Endothelial cell of umbilical vein (primary cell): Measurements from ENCODE around the gene RAB44. TPM values are rescaled to one million over a fixed set of nuclear protein-coding genes. Genes with fewer than 3 reads are reported as not detected.

Experiments used
- BruUV-seq: library from RNA; stranded (reverse); fragments of 400-500 nt; replicated peaks from 2 replicates; lab custom pipeline; 2021; lab: Mats Ljungman, UMichigan
- CTCF ChIA-PET: fragments of 300-600, 350-600 bp; sonication (Branson Sonifier 250); formaldehyde crosslinking; loops from one replicate; lab custom pipeline; 2021; ENCODE audit warnings: antibody characterized with exemption, inconsistent platforms; lab: Charles Lee
- POLR2A ChIA-PET: fragments of 300-600, 350-600 bp; sonication (Branson Sonifier 250); formaldehyde crosslinking; loops from one replicate; lab custom pipeline; 2021; ENCODE audit warnings: antibody characterized with exemption, inconsistent platforms; lab: Charles Lee
- DNase-seq: peaks from one replicate; pipeline ENCODE4 v3.0.0-alpha.2; 2011; ENCODE audit warnings: low read depth, low spot score
- FAIRE-seq: peaks from 2 replicates; lab custom pipeline; 2011; peaks lifted over from hg19 to GRCh38; lab: Jason Lieb, UNC
- H2AFZ ChIP-seq: 2 replicates; pipeline ENCODE4 v1.6.0; 2012; ENCODE audit warnings: low read depth, low read length, control low read depth, inconsistent platforms
- H3K27ac ChIP-seq: 2 replicates; pipeline ENCODE4 v1.5.1; 2011; ENCODE audit warnings: low read depth, mild to moderate bottlenecking, control low read depth, low read length, moderate library complexity; ENCODE audit not compliant: insufficient read depth
- H3K27me3 ChIP-seq, 2 experiments: 2 replicates each; pipeline versions ENCODE4 v1.6.0 to v1.6.1; 2011; ENCODE audit warnings: low read length in 2 of 2, mixed read lengths in 1 of 2; ENCODE audit not compliant: control insufficient read depth in 2 of 2, insufficient read depth in 2 of 2
- H3K36me3 ChIP-seq, 2 experiments: 2 replicates in 1 of 2; 3 replicates in 1 of 2; pipeline ENCODE4 v1.5.1; 2011; ENCODE audit warnings: low read length in 2 of 2, mild to moderate bottlenecking in 1 of 2, moderate library complexity in 1 of 2; ENCODE audit not compliant: control insufficient read depth in 2 of 2, insufficient read depth in 2 of 2; ENCODE audit errors: extremely low read depth in 1 of 2
- H3K4me1 ChIP-seq: 3 replicates; pipeline ENCODE4 v1.5.1; 2011; ENCODE audit warnings: mild to moderate bottlenecking, low read length; ENCODE audit not compliant: control insufficient read depth, insufficient read depth; ENCODE audit errors: extremely low read depth
- H3K4me2 ChIP-seq: 2 replicates; pipeline ENCODE4 v1.6.1; 2011; ENCODE audit warnings: low read length, control low read depth, mixed read lengths; ENCODE audit not compliant: insufficient read depth
- H3K4me3 ChIP-seq, 3 experiments: fragments of 200-600 bp in 1 of 3; sonication (generic), shearing (Covaris generic) in 1 of 3; replicated peaks in 1 of 3; 2 replicates each; pipeline ENCODE4 v1.5.1; 2011 to 2016; ENCODE audit warnings: control low read depth in 3 of 3, low read length in 3 of 3, mild to moderate bottlenecking in 2 of 3, inconsistent platforms in 1 of 3, low read depth in 1 of 3, moderate library complexity in 1 of 3; ENCODE audit not compliant: insufficient read depth in 1 of 3
- H3K79me2 ChIP-seq: 2 replicates; pipeline ENCODE4 v1.6.0; 2012; ENCODE audit warnings: low read length, inconsistent platforms; ENCODE audit not compliant: control insufficient read depth, insufficient read depth
- H3K9ac ChIP-seq: replicated peaks from 2 replicates; pipeline ENCODE3; 2011; ENCODE audit warnings: low read length, control low read depth; ENCODE audit not compliant: insufficient read depth; ENCODE audit errors: extremely low read depth
- H3K9me1 ChIP-seq: replicated peaks from 3 replicates; pipeline ENCODE4 v1.6.0; 2011; ENCODE audit warnings: mild to moderate bottlenecking, low read length; ENCODE audit not compliant: control insufficient read depth, insufficient read depth; ENCODE audit errors: extremely low read depth
- H3K9me3 ChIP-seq: replicated peaks from 2 replicates; pipeline ENCODE4 v1.5.1; 2012; ENCODE audit warnings: low read length, inconsistent platforms; ENCODE audit not compliant: control insufficient read depth, insufficient read depth
- H4K20me1 ChIP-seq: replicated peaks from 2 replicates; pipeline ENCODE3; 2011; ENCODE audit warnings: mild to moderate bottlenecking, low read length; ENCODE audit not compliant: control insufficient read depth, insufficient read depth; ENCODE audit errors: extremely low read depth
- EZH2 ChIP-seq: IDR thresholded peaks from 2 replicates; pipeline ENCODE4 v1.6.1; 2012; ENCODE audit warnings: borderline replicate concordance, low read depth, mild to moderate bottlenecking, moderate library complexity, low read length, inconsistent platforms; ENCODE audit not compliant: severe bottlenecking
- FOS ChIP-seq: IDR thresholded peaks from 2 replicates; pipeline ENCODE4 v1.6.1; 2011; ENCODE audit warnings: mild to moderate bottlenecking, low read length, moderate library complexity, borderline replicate concordance; ENCODE audit not compliant: insufficient read depth
- GATA2 ChIP-seq: IDR thresholded peaks from 2 replicates; pipeline ENCODE4 v1.7.0; 2011; ENCODE audit warnings: low read depth, mild to moderate bottlenecking, moderate library complexity, mixed read lengths, low read length; ENCODE audit not compliant: insufficient read length, insufficient read depth
- JUN ChIP-seq: IDR thresholded peaks from 2 replicates; pipeline ENCODE4 v1.6.1; 2011; ENCODE audit warnings: borderline replicate concordance, low read depth; ENCODE audit not compliant: insufficient read length, insufficient read depth
- MYC ChIP-seq: IDR thresholded peaks from one replicate; pipeline ENCODE4 v1.6.1; 2011; ENCODE audit warnings: mild to moderate bottlenecking, low read depth, low read length
- POLR2A ChIP-seq: IDR thresholded peaks from 2 replicates; pipeline ENCODE4 v1.6.1; 2012; ENCODE audit warnings: low read depth, mild to moderate bottlenecking, control low read depth, low read length
- POLR2AphosphoS5 ChIP-seq: IDR thresholded peaks from 2 replicates; pipeline ENCODE4 v1.6.1; 2012; ENCODE audit warnings: low read depth, mild to moderate bottlenecking, control low read depth, low read length, moderate library complexity; ENCODE audit not compliant: insufficient read depth
- dilution Hi-C: fragments of 300-500 bp; cut with MboI; formaldehyde crosslinking; loops from one replicate; pipeline ENCODE4 v1.15.0; 2019; ENCODE audit warnings: low sequenced_read_pairs; ENCODE audit not compliant: extremely low pct_ligation_motif_present
- intact Hi-C: fragments of 100-400 bp; cut with micrococcal nuclease; formaldehyde crosslinking; loops from one replicate; pipeline ENCODE4 v1.10.0; 2022
- polyA plus RNA-seq, 4 experiments: library from polyadenylated mRNA; depleted of rRNA in 3 of 4; stranded (reverse) in 3 of 4; unstranded in 1 of 4; fragments of >200 nt; gene quantifications; 2 replicates each; pipeline versions ENCODE4 v1.2.1 to v1.2.3, GENCODE V29; 2011 to 2012; ENCODE audit warnings: missing spikeins in 1 of 4
- total RNA-seq: library from RNA; stranded (reverse); gene quantifications from 2 replicates; pipeline ENCODE4 v1.2.3, GENCODE V29; 2021
- TF ChIP-seq, protein P1 (sequence below): IDR thresholded peaks from 2 replicates; pipeline ENCODE4 v1.6.1; 2011; ENCODE audit not compliant: insufficient read depth, insufficient read length

Gene RAB44
- total and polyA plus RNA-seq, 2 donors (not counting 3 experiments of a cell fraction or from before 2014, with no cell fraction given) = 0.03 to 0.11 TPM

DNA sequence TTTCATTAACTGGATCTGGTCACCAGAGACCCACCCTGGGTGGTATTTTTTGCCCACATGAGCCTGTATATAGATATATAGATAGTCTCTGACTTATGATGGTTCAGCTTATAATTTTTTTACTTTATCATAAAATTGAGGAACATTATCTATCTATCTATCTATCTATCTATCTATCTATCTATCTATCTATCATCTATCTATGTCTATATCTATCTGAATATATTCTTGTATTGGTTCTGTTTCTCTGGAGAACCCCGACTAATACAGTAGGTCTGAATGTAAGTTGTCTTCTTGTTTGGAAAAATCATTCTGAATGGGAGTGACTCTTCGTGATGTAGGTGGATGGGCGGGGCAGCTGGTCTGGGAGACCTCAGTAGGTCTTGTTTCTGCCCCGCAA lies 32.4 kb upstream of the RAB44 start:
- no peak overlapping the region for H3K4me2 ChIP-seq
- no TSS peak for BruUV-seq
- H3K9me1 ChIP-seq = no peaks in the 10 kb centered on the region
- H3K36me3 ChIP-seq = no peaks in the 10 kb centered on the region
- intact Hi-C loops (no loop called here), dilution Hi-C loops (no loop called here)
- H3K9me3 ChIP-seq = no peaks in the 10 kb centered on the region
- no peak overlapping the region for H3K4me3 ChIP-seq
- ChIA-PET CTCF (no interaction called here), POLR2A (interaction anchor here (0.6 to 1.3 kb wide), 3 partner anchors 13 to 32 kb away, joined by 3 read pairs; partner anchors contain the start of gene CDKN1A)
- DNase-seq (no peak), FAIRE-seq (no peak)
- TF ChIP-seq, protein P1, sequence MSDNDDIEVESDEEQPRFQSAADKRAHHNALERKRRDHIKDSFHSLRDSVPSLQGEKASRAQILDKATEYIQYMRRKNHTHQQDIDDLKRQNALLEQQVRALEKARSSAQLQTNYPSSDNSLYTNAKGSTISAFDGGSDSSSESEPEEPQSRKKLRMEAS = no peak
- no peak for TF ChIP-seq GATA2
- no peak for TF ChIP-seq MYC
- no peak for TF ChIP-seq EZH2
- no peak overlapping the region for H3K27ac ChIP-seq
- no peak overlapping the region for H3K9ac ChIP-seq
- H3K79me2 ChIP-seq = no peaks in the 10 kb centered on the region
- H2AFZ ChIP-seq = no peak overlapping the region
- no peaks in the 10 kb centered on the region for H4K20me1 ChIP-seq
- no peaks in the 10 kb centered on the region for H3K4me1 ChIP-seq
- peaks cover 3% of the 10 kb centered on the region in 2 experiments for H3K27me3 ChIP-seq

DNA sequence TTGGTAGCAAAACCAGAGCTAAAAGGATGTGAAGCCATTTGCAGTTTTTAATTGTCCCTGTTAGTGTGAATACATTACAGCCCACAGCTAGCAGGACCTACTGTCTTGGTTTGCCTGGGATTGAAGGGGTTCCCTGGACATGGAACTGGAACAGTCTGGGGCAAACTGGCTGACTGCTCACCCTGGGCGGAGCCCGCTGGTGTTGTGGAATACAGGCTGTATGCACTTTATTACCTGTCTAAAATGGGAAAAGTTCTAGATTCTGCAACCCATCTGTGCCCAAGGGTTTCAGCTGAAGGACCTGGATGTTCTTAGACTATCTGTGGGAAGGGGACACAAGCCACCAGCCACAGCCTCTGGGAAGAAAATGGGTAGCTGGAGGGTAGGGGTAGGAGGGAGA lies 31.3 kb upstream of the RAB44 start:
- H3K4me3 ChIP-seq = no peak overlapping the region
- no peaks in the 10 kb centered on the region for H3K27me3 ChIP-seq
- POLR2A ChIA-PET = interaction anchor here (1.0 to 1.4 kb wide), 2 partner anchors 12 kb away, joined by 3 to 11 read pairs; partner anchors contain the start of gene CDKN1A
- no peak overlapping the region for H3K27ac ChIP-seq
- H4K20me1 ChIP-seq = no peaks in the 10 kb centered on the region
- H3K9me1 ChIP-seq = no peaks in the 10 kb centered on the region
- FAIRE-seq (no peak), DNase-seq (no peak)
- H3K4me1 ChIP-seq = no peaks in the 10 kb centered on the region
- H3K4me2 ChIP-seq = no peak overlapping the region
- intact Hi-C loops (no loop called here), dilution Hi-C loops (no loop called here)
- H3K36me3 ChIP-seq = no peaks in the 10 kb centered on the region
- no peak overlapping the region for H3K9ac ChIP-seq
- BruUV-seq = no TSS peak
- CTCF ChIA-PET = interaction anchor here (1.6 to 1.8 kb wide), 2 partner anchors 14 to 51 kb away, joined by 5 to 6 read pairs; no protein-coding TSS in a partner anchor
- TF ChIP-seq POLR2A (no peak), GATA2 (no peak), POLR2AphosphoS5 (no peak), FOS (no peak), JUN (no peak), EZH2 (no peak), MYC (no peak)
- TF ChIP-seq, protein P1 = no peak
- no peaks in the 10 kb centered on the region for H3K9me3 ChIP-seq
- H3K79me2 ChIP-seq = no peaks in the 10 kb centered on the region
- H2AFZ ChIP-seq = no peak overlapping the region
